HG02759 (cell line): ENCODE measurements around the gene RXFP3.

Source experiments
- ATAC-seq: cut with Tn5 transposase; IDR thresholded peaks from one replicate; pipeline ENCODE4 v1.9.1; 2021; ENCODE audit warnings: mild to moderate bottlenecking, moderate library complexity; ENCODE audit not compliant: unreplicated experiment

The RXFP3 gene

GRCh38 chr5:33978306-33978705 is 42.1 kb downstream of the RXFP3 start:
- ATAC-seq, result no peak

GRCh38 chr5:33980030-33980429 is 43.8 kb downstream of the RXFP3 start:
- ATAC-seq, result no peak

GRCh38 chr5:33981408-33982162 is 45.4 kb downstream of the RXFP3 start:
- ATAC-seq, result no peak

- ATAC-seq, result no peak
Measured at GRCh38 chr5:33984178-33984577, 48.0 kb downstream of the RXFP3 start.

GRCh38 chr5:33984671-33985124 is 48.5 kb downstream of the RXFP3 start, which contains the start of gene SLC45A2:
Gene SLC45A2, minus strand, starts transcription at chr5:33984693. Its CDS starts 110 bp downstream, at chr5:33984583.
- no peak for ATAC-seq

- no peak for ATAC-seq
Measured at GRCh38 chr5:33985447-33985846, 49.3 kb downstream of the RXFP3 start.
